H1 (cell line): ENCODE results near the gene PARD3.

Experiments
- BRCA1 ChIP-seq: IDR thresholded peaks from 2 replicates; pipeline ENCODE4 v1.6.1; 2012; ENCODE audit warnings: low read depth, low read length, improper control_type of control experiment
- EZH2 ChIP-seq: fragments of 200-600 bp; sonication (generic); IDR thresholded peaks from 2 replicates; pipeline ENCODE4 v1.7.1; 2012; ENCODE audit warnings: low read depth, mild to moderate bottlenecking, moderate library complexity, low read length, inconsistent platforms; ENCODE audit not compliant: severe bottlenecking
- NANOG ChIP-seq: IDR thresholded peaks from 2 replicates; pipeline ENCODE4 v1.6.1; 2011; ENCODE audit warnings: low read length, low read depth, mild to moderate bottlenecking, inconsistent platforms; ENCODE audit not compliant: insufficient read depth, poor library complexity, severe bottlenecking
- POLR2A ChIP-seq, 2 experiments: IDR thresholded peaks; 1 replicate in 1 of 2; 2 replicates in 1 of 2; pipeline ENCODE4 v1.6.1; 2011; ENCODE audit warnings: low read depth in 2 of 2, low read length in 2 of 2, mild to moderate bottlenecking in 2 of 2; ENCODE audit errors: control extremely low read depth in 1 of 2
- SIRT6 ChIP-seq: IDR thresholded peaks from one replicate; pipeline ENCODE4 v1.7.1; 2012; ENCODE audit warnings: low read length, inconsistent platforms
- SIX5 ChIP-seq: IDR thresholded peaks from 2 replicates; pipeline ENCODE4 v1.6.1; 2011; ENCODE audit warnings: mild to moderate bottlenecking, low read depth, low read length
- TBP ChIP-seq: IDR thresholded peaks from 2 replicates; pipeline ENCODE4 v1.6.1; 2011; ENCODE audit warnings: low read depth, low read length, improper control_type of control experiment
- TF ChIP-seq, protein P1 (sequence below), 3 experiments: IDR thresholded peaks; 1 replicate in 2 of 3; 2 replicates in 1 of 3; pipeline versions ENCODE4 v1.5.1 to v1.6.1; 2011; ENCODE audit warnings: low read length in 3 of 3, mild to moderate bottlenecking in 3 of 3, inconsistent platforms in 2 of 3, low read depth in 1 of 3, moderate library complexity in 1 of 3; ENCODE audit not compliant: insufficient read depth in 1 of 3; ENCODE audit errors: control extremely low read depth in 1 of 3
- TF ChIP-seq, protein P2 (sequence below): fragments of 300-600 bp; sonication (generic); IDR thresholded peaks from 2 replicates; pipeline ENCODE4 v1.7.1; 2012; ENCODE audit warnings: low read length, moderate library complexity, mild to moderate bottlenecking, inconsistent platforms; ENCODE audit not compliant: insufficient replicate concordance

DNA sequence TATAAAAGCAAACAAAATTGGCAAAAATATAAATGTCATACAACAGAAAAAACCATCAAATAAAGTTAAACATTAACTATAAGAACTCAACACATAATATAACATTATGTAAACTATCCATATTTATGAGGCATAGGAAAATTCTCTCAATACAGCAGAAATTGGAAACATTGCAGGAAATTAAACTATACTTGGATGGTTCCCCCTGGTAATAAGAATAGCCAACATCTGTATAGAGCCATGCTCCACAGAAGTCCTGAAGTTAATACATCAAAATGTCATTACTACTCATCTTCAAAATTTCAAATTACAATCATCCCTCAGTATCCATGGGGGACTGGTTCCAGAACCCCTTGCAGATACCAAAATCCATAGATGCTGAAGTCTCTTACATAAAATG lies 350.5 kb downstream of the PARD3 start:
- no peak for TF ChIP-seq EZH2
- TF ChIP-seq BRCA1 = no peak
- no peak for TF ChIP-seq NANOG
- TF ChIP-seq SIRT6 = no peak
- no peak for TF ChIP-seq TBP
- TF ChIP-seq, protein P1, sequence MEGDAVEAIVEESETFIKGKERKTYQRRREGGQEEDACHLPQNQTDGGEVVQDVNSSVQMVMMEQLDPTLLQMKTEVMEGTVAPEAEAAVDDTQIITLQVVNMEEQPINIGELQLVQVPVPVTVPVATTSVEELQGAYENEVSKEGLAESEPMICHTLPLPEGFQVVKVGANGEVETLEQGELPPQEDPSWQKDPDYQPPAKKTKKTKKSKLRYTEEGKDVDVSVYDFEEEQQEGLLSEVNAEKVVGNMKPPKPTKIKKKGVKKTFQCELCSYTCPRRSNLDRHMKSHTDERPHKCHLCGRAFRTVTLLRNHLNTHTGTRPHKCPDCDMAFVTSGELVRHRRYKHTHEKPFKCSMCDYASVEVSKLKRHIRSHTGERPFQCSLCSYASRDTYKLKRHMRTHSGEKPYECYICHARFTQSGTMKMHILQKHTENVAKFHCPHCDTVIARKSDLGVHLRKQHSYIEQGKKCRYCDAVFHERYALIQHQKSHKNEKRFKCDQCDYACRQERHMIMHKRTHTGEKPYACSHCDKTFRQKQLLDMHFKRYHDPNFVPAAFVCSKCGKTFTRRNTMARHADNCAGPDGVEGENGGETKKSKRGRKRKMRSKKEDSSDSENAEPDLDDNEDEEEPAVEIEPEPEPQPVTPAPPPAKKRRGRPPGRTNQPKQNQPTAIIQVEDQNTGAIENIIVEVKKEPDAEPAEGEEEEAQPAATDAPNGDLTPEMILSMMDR (IDR thresholded peaks at IDR 0.05; ENCODE audit: control extremely low read depth in 1 of 3, insufficient read depth in 1 of 3, low read depth in 1 of 3, low read length in 3 of 3) = no peak
- no peak for TF ChIP-seq SIX5
- TF ChIP-seq, protein P2, sequence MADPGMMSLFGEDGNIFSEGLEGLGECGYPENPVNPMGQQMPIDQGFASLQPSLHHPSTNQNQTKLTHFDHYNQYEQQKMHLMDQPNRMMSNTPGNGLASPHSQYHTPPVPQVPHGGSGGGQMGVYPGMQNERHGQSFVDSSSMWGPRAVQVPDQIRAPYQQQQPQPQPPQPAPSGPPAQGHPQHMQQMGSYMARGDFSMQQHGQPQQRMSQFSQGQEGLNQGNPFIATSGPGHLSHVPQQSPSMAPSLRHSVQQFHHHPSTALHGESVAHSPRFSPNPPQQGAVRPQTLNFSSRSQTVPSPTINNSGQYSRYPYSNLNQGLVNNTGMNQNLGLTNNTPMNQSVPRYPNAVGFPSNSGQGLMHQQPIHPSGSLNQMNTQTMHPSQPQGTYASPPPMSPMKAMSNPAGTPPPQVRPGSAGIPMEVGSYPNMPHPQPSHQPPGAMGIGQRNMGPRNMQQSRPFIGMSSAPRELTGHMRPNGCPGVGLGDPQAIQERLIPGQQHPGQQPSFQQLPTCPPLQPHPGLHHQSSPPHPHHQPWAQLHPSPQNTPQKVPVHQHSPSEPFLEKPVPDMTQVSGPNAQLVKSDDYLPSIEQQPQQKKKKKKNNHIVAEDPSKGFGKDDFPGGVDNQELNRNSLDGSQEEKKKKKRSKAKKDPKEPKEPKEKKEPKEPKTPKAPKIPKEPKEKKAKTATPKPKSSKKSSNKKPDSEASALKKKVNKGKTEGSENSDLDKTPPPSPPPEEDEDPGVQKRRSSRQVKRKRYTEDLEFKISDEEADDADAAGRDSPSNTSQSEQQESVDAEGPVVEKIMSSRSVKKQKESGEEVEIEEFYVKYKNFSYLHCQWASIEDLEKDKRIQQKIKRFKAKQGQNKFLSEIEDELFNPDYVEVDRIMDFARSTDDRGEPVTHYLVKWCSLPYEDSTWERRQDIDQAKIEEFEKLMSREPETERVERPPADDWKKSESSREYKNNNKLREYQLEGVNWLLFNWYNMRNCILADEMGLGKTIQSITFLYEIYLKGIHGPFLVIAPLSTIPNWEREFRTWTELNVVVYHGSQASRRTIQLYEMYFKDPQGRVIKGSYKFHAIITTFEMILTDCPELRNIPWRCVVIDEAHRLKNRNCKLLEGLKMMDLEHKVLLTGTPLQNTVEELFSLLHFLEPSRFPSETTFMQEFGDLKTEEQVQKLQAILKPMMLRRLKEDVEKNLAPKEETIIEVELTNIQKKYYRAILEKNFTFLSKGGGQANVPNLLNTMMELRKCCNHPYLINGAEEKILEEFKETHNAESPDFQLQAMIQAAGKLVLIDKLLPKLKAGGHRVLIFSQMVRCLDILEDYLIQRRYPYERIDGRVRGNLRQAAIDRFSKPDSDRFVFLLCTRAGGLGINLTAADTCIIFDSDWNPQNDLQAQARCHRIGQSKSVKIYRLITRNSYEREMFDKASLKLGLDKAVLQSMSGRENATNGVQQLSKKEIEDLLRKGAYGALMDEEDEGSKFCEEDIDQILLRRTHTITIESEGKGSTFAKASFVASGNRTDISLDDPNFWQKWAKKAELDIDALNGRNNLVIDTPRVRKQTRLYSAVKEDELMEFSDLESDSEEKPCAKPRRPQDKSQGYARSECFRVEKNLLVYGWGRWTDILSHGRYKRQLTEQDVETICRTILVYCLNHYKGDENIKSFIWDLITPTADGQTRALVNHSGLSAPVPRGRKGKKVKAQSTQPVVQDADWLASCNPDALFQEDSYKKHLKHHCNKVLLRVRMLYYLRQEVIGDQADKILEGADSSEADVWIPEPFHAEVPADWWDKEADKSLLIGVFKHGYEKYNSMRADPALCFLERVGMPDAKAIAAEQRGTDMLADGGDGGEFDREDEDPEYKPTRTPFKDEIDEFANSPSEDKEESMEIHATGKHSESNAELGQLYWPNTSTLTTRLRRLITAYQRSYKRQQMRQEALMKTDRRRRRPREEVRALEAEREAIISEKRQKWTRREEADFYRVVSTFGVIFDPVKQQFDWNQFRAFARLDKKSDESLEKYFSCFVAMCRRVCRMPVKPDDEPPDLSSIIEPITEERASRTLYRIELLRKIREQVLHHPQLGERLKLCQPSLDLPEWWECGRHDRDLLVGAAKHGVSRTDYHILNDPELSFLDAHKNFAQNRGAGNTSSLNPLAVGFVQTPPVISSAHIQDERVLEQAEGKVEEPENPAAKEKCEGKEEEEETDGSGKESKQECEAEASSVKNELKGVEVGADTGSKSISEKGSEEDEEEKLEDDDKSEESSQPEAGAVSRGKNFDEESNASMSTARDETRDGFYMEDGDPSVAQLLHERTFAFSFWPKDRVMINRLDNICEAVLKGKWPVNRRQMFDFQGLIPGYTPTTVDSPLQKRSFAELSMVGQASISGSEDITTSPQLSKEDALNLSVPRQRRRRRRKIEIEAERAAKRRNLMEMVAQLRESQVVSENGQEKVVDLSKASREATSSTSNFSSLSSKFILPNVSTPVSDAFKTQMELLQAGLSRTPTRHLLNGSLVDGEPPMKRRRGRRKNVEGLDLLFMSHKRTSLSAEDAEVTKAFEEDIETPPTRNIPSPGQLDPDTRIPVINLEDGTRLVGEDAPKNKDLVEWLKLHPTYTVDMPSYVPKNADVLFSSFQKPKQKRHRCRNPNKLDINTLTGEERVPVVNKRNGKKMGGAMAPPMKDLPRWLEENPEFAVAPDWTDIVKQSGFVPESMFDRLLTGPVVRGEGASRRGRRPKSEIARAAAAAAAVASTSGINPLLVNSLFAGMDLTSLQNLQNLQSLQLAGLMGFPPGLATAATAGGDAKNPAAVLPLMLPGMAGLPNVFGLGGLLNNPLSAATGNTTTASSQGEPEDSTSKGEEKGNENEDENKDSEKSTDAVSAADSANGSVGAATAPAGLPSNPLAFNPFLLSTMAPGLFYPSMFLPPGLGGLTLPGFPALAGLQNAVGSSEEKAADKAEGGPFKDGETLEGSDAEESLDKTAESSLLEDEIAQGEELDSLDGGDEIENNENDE = no peak
- no peak for TF ChIP-seq POLR2A (IDR thresholded peaks at IDR 0.05; ENCODE audit: control extremely low read depth in 1 of 2, low read depth in 2 of 2, low read length in 2 of 2)
